Subcutaneous adipose tissue (tissue), 4 donors: ENCODE measurements around the gene NDUFAF8. TPM values are rescaled to one million over a fixed set of nuclear protein-coding genes. Genes with fewer than 3 reads are reported as not detected.

Source experiments
- total RNA-seq, 4 donors: library from RNA; depleted of rRNA; stranded (reverse); fragments of >200 nt; gene quantifications; one replicate each; pipeline ENCODE4 v1.1.0, GENCODE V29; 2016
- TF ChIP-seq, protein P1 (sequence below): fragments of 450-650 bp; IDR thresholded peaks from one replicate; pipeline ENCODE4 v1.5.1; 2016; ENCODE audit warnings: low read depth, mild to moderate bottlenecking, control low read depth, antibody characterized with exemption, moderate library complexity

Gene NDUFAF8
- total RNA-seq, 4 donors from 2014 or later = 20.4 to 59.5 (median 53.6) TPM

DNA sequence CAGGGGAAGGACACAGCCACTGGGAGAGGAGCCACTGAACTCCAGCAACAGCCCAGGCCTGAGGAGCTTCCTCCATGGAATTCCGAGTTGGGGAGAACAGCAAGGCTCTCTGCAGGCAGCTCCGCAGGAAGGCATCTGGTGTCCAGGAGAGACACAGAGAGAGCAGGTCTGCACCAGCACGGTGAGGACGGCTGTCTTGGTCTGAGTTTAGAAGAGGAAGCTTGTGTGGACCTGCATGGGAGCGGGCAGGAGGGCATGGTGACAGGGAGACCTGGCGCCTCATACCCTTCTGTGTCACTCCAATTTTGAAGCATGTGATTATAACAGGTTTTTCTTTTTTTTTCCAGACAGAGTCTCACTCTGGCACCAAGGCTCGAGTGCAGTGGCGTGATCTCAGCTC is 49.6 kb downstream of the NDUFAF8 start:
- TF ChIP-seq, protein P1, sequence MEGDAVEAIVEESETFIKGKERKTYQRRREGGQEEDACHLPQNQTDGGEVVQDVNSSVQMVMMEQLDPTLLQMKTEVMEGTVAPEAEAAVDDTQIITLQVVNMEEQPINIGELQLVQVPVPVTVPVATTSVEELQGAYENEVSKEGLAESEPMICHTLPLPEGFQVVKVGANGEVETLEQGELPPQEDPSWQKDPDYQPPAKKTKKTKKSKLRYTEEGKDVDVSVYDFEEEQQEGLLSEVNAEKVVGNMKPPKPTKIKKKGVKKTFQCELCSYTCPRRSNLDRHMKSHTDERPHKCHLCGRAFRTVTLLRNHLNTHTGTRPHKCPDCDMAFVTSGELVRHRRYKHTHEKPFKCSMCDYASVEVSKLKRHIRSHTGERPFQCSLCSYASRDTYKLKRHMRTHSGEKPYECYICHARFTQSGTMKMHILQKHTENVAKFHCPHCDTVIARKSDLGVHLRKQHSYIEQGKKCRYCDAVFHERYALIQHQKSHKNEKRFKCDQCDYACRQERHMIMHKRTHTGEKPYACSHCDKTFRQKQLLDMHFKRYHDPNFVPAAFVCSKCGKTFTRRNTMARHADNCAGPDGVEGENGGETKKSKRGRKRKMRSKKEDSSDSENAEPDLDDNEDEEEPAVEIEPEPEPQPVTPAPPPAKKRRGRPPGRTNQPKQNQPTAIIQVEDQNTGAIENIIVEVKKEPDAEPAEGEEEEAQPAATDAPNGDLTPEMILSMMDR = no peak

DNA sequence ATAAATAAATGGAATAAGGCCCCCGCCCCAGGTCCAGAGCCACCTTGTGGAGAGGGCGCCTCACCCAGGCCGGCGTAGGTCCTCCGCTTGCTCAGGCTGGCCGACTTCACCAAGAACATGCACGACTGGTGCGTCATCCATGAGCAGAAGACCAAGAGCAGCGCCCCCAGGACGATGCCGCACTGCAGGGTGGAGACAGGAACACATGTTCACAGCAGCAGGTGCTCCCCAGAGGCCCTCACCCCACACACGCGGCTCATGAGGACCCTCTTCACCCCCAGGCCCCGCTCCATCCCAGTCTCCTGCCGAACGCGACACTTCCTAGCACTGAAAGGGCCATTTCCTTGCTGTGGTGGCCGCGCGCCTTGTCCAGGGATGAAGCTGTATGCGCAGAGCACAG is 50.5 kb downstream of the NDUFAF8 start:
- TF ChIP-seq, protein P1 = no peak

DNA sequence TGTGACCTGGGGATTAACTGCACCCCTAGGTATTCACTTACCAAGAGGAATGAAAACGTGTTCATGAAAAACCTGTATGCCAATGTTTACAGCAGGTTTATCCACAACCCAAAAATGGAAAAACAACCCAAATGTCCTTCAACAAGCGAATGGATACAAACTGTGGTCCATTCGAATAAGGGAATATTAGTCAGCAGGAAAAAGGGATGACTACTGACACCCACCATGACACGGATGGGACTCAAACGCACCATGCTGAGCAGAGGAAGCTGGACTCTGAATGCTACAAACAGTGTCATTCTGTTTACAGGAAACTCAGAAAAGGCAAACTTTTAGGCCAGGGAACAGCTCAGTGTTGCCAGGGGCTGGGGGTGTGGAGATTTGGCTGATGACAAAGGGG is 51.1 kb downstream of the NDUFAF8 start:
- TF ChIP-seq, protein P1 = no peak

Other genes starting within 250 kb of the NDUFAF8 start
- 10 to 100 TPM; 18.2 to 36.9 (median 20.0) TPM for gene CHMP6, start 247.5 kb upstream of the NDUFAF8 start, total RNA-seq
- gene BAIAP2, start 204.2 kb upstream of the NDUFAF8 start, total RNA-seq = 10 to 100 TPM; 17.4 to 31.1 (median 23.2) TPM
- gene PVALEF, start 73.8 kb upstream of the NDUFAF8 start, total RNA-seq = not detected
- 1 to 10 TPM; 1.0 to 2.0 (median 1.7) TPM for gene AATK, start 73.1 kb upstream of the NDUFAF8 start, total RNA-seq
- gene CEP131, start 16.4 kb upstream of the NDUFAF8 start, total RNA-seq = 1 to 10 TPM; 1.6 to 8.1 (median 5.4) TPM
- gene TEPSIN, start 263 bp upstream of the NDUFAF8 start, total RNA-seq = 10 to 100 TPM; 21.7 to 53.7 (median 28.8) TPM
- gene SLC38A10, start 56.0 kb downstream of the NDUFAF8 start, total RNA-seq = 100 to 1,000 TPM in 2 of 4 donors, 10 to 100 TPM in 2; 40.4 to 175 (median 91.0) TPM
- 10 to 100 TPM in 1 of 4 donors, 1 to 10 TPM in 3; 2.6 to 24.1 (median 5.7) TPM for gene BAHCC1, start 156.1 kb downstream of the NDUFAF8 start, total RNA-seq